DMS53 (cell line): ENCODE data around the gene ARHGDIA.

ENCODE experiments used
- DNase-seq: peaks from one replicate; lab custom pipeline; 2025; lab: John Stamatoyannopoulos, UW

The ARHGDIA gene

DNA sequence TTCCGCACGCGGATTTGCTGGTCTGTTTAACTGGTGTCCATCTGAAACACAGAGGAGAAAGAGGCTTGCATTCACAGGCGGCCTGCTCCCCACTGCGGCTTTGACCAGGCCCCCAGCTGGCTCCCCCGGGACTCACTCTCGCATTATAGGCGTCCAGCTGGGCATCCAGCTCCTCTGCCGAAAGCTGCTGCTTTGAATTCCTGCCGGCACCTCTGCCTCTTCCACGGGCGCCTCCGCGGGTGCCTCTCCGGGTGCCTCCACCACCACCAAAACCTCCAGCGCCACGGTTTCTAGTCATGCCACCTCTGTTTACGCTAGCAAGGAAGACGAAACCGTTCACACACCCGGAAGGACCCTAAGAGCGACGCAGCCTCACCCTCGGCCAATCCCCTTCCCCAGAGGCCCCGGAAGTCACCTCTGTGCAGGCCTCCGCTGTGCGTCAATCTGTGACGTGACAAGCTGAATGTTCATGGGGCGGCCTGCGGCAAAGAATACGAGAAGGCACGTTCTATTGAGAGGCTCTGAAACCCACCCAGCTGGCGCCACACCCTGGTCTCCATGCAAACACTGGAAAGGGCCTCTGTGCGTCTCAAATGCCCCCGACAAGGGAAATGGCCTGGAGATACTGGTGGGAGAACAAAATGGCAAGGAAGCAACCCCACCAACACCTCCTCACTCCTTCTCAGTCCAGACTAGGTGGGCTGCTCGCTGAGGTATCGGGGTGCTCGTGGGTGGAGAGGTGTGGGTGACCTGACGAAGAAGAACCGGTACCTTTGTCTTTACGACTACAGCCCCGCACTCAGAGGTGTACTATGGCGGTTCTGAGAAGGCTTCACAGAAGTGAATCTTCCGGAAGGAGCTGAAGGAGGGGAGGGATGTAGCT lies 17.2 kb upstream of the ARHGDIA start:
- DNase-seq: no peak

GRCh38 chr17:81885869-81886548 lies 14.9 kb upstream of the ARHGDIA start:
- peak; percentile 62 for DNase-seq

DNA sequence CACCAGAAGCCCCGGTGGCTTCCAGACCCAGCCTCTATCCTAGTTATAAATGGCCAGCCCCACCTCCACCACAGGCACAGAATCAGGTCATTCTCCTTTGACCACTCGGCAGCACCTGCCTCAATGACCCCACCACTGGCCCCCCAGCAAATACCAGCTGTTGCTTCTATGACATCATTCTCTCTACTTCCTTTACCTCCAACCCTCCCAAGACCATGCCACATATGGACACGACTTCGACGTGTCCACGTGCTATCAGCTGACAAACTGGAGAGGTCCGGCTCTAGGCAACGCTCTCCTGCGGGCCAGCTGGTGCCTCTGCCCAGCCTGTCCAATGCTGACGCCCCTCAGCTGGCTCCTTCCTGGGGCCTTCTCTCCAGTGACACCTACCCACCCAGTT lies 14.3 kb upstream of the ARHGDIA start:
- no peak for DNase-seq

DNA sequence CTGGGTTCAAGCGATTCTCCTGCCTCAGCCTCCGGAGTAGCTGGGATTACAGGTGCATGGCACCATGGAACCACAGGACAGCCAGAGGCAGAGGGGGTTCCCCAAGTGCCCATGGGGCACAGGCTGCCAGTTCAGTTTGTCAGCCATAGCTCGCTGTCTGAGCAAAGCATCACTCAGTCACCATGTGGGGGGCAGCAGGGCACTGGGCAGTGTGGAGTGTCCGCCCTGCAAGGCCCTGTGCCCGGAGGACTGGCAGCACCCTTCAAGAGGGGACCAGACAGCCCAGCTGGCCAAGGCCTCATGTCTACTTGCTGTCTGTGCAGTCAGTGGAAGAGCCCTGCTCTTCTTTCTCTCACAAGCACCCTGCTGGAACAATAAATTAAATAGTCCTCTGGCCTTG lies 13.8 kb upstream of the ARHGDIA start:
- no peak for DNase-seq

DNA sequence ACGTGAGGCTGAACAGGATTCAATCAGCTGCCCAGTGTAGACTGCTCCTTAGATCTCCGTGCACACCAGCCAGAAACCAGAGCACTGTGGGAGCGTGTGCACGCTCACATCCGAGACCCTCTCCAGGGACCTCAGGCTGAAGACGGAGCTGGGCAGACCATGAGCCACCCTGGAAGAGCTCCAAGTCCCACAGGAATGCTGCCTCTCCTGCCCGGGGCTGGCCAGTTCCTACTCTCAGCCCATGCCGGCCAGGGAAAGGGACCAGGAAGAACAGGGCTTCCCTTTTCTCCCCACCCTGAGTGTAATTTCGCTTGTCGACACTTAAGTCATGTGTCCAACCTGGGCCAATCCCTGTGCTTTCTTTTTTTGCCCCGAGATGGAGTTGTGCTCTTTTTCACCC lies 13.4 kb upstream of the ARHGDIA start:
- DNase-seq: no peak

DNA sequence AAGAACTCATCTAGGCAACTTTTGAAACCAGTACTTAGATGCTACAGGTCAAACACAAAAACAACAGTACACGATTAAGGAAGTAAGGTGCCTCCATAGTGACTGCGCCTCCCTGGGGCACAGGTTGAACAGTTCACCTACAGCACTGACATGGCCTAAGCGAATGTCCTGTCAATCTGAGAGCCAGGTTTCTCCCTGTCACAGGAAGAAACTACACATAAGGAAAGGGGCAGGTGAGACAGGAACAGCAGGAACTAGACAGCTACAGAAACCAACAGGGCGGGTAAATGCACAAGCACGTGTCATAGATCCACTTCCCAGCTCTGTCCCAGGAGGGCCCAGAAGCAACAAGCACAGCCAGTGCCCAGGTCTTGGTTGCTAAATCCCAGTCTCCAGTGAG lies 8.0 kb upstream of the ARHGDIA start:
- DNase-seq: no peak

- DNase-seq: no peak
Measured at GRCh38 chr17:81878294-81878693, 7.2 kb upstream of the ARHGDIA start.

- DNase-seq: no peak
Measured at GRCh38 chr17:81877569-81877968, 6.4 kb upstream of the ARHGDIA start.

- DNase-seq: peak; percentile 78
Measured at GRCh38 chr17:81871387-81872230, 472 bp upstream of the ARHGDIA start.

- DNase-seq: peak; percentile 71
Measured at GRCh38 chr17:81870131-81870980, 781 bp downstream of the ARHGDIA start.

GRCh38 chr17:81869221-81870130 lies 1.7 kb downstream of the ARHGDIA start:
- DNase-seq: peak; percentile 58

DNA sequence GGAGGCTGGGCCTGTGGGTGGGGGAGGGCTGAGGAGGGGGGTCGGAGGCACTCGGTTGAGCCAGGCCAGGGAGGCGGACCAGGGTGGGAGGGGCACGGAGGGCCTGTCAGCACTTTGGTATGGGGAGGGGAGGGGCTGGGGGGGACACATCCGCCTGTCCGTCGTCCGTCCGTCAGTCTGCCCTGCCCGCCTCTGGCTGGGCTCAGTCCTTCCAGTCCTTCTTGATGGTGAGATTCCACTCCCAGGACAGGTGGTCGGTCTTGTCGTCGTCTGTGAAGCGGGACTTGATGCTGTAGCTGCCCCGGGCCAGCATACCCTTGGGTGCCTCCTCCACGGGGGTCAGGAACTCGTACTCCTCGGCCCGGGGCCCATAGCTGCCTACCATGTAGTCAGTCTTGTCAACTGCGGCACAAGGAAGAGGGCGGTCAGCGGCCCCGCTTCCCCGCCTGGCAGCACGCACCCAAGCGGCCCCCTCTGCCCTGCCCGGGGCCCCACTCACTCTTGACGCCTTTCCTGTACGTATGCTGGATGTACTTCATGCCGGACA lies 2.4 kb downstream of the ARHGDIA start:
- peak; percentile 78 for DNase-seq

DNA sequence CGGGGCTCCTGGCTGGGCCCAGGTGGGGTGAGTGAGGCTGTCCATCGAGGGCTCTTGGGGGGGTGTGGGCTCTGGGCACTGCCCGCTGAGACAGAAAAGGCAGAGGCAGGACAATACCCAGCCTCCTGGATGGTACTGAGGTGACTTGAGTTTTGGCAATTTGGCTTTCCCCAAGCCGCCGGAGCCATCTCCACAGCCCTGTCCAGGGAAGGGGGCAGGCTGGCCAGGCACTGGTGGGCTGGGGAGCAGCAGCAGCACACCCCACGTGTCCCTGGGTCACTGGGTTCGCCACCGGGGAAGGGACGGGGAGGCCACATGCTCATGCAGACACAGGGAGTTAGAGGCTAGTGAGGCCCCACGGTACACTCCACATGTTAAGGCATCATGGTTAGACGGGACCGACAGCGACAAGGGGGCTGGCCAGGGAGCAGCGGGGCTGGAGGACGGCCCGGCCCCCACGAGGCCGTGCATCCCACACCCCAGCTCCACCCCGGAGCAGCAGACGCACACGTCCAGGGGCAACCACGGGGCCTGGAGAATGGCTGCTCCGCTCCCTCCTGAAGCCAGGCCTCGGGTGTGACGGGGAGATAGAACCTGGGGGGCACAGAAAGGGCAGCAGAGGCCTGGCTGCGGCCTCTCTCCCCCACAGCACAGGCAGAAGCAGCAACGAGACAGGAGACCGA lies 3.0 kb downstream of the ARHGDIA start:
- peak; percentile 74 for DNase-seq

DNA sequence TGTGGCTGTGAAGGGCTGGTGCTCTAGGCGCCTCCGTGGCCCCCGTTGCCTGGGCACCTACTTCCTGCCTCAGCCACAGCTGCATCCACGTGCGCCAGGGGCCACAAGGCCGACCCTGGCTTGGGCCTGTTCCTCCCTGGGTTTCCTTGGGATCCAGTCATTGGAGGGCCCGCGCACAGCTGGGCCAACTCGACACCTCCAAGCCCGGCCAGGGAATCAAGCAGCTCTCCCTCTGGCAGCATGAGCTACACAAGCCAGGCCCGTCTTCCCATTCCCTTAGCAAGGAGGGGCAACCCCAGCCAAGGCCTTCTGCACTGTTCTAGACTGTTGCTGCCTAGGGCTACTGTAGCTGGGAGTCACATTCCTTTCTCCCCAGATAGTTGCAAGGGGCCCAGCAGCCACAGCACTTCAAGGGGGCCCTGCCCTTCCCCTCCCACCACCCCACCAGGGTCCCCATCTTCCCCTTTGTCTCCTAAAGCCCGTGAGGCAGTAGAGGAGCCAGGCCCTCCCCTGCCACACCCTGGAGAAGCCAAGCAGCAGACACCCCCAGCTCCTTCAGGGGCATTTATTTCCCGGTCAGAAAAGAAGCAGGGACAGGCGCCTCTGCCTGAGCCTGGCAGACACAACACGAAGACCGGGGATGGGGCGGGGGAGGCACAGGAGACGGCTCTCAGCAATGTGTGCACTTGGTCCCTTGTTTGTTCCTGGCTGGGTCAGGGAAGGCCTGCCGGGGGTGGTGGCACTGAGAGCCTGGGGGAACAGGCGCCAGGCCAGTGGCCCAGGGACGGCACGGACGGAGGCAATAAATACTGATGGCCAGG lies 3.8 kb downstream of the ARHGDIA start:
- peak; percentile 88 for DNase-seq

DNA sequence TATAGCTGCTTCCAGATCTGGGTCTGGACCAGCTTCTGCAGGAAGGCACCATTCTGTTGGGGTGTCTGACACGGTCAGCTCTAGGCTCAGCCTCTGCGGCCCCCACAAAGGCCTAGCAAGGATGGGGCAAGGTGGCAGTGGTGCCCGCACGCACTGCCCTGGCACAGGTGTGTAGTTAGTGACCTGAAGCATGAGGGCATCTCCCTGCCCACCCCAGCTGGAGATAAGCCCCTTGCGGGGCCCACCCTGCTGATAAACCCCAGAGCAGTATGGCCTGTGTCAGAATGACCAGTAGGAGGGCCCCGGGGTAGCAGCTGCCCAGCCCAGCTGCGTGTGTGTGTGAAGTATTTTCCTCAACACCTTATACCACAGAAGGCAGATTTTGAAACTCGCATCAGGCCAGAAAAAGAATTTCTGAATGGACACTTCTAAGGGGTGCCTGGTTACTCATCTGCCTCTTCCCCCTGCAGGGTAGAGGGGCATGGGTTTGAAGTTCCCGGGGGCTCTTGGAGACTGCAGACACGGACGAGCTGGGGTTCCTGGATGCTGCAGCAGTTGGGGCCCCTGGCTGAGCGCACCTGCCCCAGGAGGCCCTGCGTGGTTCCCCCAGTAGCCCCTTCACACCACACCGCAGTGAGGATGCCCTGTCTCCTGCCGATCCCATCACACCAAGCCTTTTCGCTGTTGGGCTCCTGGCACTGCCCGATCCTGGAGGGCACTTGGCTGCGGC lies 4.5 kb downstream of the ARHGDIA start:
- no peak for DNase-seq

DNA sequence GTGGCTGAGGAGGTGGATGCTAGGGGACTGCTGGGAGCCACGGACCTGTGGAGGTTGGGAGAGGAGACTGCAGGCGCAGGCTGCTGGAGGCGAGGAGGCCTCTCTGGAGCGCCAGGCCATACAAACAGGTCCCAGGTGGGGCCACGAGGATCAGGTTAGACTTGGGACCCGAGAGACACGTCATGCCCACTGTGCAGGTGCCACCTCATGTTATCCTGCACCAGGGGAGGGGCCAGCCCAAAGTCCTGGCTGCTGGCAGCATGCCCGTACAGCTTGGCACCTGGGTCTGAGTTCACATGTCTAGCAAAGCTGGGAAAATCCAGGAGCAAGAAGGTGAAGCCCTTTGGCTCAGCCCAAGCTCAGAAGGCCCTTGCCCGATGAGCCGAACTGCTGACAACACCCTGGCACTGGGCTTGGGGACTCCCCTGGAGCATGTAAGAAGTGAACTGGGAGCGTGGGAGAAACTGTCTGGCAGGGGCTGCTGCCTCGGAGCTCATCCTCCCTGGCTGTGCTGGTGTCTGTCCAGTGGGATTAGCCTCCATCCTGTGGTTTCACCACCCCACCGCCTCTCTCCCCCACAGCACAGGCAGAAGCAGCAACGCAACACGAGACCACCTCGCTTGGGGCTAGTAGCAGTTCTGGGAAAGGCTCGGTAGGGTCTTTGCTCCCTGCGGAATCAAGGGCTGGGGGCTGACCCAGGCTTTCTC lies 5.3 kb downstream of the ARHGDIA start:
- peak; percentile 94 for DNase-seq

GRCh38 chr17:81865358-81865732 lies 5.8 kb downstream of the ARHGDIA start:
- DNase-seq: no peak
